SKM-1 treated with dmso at 0.1 percent for 144 hours (cell line): Measurements from ENCODE around the gene SPON2.

Experiments used
- DNase-seq: peaks from one replicate; lab custom pipeline; 2025; ENCODE audit not compliant: unreplicated experiment; lab: John Stamatoyannopoulos, UW

Gene SPON2

DNA sequence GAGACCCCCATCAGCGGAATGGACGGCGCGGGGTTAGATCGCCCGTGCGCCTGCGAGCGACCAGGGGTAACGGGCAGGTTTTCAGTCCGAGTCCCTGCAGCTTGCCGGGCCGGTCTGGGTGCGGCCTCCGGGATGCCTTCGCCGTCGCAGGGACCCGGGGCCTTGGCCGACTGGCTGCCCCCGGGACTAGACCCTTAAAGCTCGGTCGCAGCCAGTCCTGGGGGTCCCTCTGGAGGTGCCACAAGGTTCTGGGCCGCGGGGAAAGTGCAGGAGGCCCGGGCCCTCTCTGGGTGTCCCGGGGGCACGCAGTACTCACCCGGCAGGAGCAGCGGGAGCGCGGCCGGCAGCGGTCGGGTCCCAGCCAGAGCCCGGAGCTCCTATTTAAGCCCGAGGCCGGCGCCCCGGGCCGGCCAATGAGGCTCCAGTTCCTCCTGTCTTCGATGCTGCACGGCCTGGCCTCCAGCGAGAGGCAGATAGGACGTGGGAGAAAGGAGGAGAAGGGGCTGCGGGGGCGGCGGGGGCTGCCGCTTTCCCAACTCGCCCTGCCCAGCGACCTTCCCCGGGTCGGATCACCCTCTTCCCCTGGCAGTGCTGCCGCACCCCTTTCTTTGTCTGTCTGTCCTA, at the start of gene SPON2:
Gene SPON2, minus strand, starts transcription at position 356 of the 624 bp plus-strand sequence.
- DNase-seq, result no peak

DNA sequence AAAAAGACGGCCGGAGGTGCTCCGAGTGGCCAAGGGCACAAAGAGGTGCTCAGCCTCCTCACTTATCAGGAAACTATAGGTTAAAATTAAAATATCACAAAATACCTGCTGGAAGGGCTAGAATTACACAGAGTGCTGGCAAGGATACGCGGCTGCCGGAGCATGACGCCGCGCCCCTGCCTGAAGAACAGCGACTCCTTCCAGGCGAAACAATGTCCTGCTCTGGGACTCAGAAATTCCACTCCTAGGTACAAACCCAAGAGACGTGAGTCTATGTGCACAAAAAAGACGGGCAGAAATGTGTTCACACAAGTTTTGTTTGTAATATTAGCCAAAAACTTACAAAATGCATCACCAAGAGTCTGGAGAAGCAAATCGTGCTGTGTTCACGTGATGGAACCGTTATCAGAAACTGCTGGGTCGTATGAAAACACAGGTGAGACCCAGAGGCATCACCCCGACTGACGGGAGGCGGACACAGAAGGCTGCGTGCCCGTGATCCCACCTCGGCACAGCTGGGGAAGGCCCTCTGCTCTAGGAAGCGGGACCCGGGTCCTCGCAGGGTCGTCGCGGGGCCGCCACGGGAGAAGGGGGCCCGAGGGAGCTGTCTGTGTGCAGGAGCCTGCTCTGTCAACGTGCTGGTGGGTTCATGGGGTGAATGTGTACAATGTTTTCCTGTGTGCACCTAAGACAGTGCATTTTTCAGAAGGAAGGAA, 48.9 kb upstream of the SPON2 start:
- no peak for DNase-seq

DNA sequence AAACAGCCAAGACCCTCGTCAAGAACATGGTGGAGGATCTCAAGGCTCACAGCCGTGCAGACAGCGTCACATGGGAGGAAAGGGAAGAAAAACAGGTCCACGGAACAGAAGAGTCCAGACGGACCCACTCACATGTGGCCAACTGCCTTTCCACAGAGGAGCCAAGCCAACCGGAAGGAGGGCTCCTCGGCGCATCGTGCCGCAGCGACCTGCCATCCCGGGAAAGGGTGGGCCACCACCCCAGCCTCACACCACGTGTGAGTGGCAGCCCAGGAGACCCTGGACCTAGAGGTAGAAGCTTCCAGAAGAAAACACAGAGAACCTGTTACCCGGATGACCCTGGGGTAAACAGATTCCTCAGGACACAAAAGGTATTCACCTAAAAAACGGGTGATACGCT, 48.2 kb upstream of the SPON2 start:
- DNase-seq, result no peak

DNA sequence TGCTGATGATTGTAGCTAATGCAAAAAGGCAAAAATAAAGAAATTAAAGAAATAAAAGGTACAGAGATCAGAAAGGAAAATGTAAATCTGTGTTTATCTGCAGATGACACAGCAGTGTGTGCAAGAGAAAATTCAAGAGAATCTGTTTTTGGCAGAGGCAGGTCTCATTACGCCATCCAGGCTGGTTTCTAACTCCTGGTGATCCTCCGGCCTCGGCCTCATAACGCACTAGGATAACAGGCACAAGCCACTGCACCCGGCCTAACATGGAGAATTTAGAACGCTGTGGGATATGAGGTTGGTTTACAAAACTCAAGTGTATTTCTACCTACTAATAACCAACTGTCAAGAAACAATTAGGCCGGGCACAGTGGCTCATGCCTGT, 47.2 kb upstream of the SPON2 start:
- DNase-seq, result no peak

DNA sequence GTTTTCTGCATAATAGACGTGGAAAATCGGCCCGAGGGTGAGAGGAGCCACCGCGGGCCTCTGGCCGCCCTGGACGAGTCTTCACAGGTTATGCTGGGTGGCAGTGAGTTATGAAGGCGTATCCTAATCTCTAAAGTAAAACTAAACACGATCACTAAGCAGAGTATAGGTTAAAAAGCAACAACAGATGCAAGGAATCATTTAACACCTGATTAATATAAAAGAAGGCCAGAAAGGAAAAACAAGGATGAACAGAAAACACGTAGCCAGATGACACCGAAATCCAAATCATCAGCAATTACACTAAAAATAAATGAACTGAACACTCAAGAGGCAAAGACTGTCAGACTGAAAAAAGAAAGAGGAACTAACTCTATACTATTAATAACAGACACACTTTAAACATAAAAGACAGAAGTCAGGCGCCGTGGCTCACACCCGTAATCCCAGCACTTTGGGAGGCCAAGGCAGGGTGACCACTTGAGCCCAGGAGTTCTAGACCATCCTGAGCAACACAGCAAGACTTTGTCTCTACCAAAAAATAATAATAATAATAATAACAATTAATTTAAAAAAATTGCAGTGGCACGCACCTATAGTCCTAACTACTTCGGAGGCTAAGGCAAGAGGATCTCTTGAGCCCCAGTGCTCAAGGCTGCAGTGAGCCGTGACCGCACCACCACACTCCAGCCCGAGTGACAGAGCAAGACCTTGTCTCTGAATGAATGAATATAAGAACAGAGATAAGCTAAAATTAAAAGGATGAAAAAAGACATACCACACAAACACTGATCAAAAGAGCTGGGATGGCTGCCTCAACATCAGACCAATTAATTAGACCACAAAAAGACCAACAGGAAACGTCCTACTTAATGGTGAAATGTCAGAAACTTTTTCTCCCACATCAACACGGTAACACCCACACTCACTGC, 46.5 kb upstream of the SPON2 start:
- DNase-seq, result peak; percentile 74

DNA sequence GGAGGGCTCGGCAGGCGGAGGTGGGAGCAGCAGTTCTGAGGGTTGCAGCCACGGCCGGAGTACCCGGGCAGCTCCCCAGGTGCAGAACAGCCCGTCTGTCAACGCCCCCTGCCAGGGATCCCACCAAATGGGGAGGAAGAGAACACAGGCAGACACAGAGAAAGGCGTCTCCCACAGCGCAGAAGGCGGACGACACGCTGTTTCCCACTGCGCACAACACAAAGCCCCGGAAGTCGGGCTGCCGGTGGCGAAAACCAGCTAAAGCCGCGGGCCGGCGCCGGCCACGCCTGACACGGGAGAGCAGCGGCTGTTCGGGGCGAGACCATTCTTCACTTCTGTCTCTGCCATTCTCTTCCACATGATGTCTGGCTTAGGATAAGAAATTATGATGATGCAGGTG, 45.0 kb upstream of the SPON2 start:
- DNase-seq, result no peak

DNA sequence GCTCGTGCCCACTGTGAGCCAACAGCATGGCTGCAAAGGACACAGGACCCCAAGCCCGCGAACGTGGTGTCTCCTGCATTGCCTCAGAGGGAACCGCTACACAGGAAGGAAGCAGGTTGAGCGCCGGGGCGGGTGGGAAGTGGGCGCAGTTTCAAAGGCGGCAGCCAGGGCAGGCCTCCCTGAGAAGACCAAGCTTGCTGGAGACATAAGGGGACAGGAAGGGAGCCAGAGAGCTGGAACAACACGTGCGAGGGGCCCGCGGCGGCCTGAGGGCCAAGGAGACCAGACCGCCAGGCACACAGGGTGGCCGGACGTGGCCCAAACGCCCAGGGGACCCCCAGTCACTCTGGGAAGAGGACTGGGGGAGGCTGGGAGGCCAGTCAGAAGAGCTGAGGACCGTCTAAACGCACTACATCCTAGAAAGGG, 44.5 kb upstream of the SPON2 start:
- no peak for DNase-seq

DNA sequence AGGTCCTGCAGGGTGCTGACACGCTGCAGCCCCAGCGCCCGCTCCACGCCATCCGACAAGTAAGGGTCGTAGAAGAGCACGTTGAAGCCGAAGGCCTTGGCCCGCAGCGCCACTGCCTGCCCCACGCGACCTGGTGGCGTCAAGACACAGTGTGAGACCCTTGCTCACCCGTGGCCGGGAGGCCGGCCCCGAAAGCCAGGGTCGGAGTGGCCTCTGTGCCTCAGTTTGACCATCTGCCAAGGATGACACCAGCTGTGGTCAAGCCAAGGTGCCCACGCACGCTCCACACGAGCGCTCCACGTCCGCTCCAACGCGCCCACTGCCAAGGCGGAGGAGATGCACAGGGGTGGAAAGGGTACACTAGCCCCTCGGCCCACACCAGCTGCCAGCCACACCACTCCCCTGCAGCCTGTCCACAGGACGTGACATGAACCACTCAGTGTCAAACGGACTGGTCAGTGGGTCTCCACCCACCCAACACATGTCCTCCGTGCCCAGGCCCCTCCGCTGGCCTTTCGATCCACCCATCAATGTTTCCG, 43.8 kb upstream of the SPON2 start:
- no peak for DNase-seq

DNA sequence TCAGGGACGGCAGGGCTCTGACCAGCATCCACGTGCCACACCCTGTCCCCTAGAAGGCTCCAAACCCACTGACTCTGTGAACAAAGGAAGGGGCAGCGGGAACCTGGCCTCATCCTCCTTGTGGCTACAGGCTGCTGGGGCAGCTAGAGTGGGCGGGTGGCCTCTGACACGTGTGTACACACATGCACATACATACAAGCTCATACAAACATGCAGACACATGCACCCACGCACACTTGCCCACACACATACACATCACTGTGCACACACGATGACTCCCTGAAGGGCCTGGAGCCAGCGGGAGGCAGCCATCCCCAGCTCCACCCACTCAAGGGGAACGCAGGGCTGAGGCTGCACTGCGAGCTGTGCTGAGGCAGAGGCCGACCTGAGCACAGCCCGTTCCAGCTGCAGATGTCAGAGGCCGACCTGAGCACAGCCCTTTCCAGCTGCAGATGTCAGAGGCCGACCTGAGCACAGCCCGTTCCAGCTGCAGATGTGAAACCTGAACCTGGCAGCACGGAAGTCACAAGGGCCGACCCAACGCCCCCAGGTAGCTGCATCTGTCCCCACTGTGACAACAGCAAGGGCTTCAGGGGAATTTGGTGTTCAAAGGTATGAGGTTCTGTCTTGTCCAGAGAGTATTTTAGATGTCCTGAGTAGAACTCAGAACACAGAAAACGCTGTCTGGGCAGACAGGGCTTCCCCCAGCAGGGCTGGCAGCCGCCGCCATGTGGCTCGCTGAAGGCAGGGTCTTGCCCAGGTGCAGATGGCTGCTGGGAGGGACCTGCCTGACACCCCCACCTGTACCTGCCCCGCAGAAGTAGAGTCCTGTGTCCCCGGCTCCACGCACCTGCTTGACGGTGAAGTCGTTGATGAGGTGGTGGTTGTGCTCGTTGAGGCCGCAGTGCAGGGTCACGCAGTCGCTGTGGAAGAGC, 43.0 kb upstream of the SPON2 start:
- DNase-seq, result no peak

DNA sequence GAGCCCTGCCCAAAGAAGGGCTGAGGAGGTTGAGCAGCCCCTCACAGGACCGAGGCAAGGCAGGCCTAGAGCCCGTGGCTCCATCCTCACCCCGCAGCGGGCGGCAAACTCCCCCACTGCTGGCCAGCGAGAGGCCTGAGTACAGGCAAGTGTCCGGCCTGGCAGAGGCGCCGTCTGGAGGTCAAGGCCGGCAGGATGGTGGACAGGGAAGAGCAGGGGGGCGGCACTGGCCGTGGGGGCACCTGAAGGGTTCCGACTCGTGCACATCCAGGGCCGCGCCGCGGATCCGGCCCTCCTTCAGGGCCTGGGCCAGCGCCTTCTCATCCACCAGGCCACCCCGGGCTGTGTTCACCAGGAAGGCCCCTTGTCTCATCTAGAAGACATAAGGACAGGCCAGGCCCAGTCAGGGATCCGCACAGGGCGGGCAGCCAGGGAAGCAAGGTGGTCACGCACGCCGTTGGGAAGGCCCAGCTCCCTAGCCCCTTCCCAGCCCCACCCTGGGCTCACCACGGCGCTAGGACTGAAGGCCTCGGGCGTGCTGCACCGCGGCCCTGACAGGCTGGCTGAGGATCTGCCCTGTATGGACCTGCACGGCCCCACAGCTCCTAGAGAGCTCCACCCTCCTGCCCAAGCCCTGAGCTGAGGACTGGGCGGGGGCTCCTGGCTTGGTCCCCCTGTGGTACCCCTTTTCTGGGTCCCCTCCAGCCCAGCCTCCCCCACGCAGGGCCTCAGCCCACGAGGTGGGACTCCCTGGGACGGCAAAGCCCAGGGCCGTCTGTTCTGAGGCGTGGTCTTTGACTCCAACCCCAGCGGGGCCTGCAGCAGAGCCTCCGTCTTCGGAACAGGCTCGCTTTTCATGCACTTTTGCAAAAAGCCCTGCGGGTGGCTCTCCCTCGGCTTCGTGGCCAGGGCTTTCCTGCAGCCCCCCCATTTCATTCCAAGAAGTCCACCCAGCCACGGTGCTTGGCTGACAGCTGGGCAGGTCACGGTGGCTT, 42.0 kb upstream of the SPON2 start:
- DNase-seq, result no peak

DNA sequence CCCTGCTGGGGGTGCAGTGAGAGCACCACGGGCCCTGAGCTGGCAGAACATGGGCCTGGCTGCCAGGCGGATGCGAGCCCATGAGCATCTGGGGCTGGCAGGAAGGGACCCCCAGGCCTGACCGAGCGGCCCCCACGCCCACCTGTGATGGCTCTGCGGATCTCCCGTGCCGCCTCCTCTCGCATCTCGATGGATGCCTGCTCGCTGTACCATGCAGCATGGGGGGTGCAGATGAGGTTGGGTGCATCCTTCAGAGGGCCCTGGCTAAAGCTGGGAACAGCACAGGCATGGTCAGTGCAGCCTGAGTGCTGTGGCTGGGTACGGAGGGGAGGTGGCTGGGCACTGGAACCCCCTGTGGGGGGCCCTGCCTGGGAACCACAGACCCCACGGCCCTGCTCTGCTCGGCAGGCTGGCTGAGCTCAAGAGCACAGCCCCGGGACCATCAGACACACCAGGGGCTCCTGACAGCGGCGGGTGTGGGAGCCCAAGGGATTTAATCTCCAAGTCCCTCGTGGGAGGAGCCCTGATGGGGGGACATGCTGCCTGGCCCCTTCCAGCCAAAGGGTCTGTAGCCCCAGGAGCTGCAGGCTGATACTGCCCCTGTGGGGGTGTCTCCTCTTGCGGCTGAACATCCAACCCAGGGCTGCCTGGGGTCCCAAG, 41.1 kb upstream of the SPON2 start:
- no peak for DNase-seq

DNA sequence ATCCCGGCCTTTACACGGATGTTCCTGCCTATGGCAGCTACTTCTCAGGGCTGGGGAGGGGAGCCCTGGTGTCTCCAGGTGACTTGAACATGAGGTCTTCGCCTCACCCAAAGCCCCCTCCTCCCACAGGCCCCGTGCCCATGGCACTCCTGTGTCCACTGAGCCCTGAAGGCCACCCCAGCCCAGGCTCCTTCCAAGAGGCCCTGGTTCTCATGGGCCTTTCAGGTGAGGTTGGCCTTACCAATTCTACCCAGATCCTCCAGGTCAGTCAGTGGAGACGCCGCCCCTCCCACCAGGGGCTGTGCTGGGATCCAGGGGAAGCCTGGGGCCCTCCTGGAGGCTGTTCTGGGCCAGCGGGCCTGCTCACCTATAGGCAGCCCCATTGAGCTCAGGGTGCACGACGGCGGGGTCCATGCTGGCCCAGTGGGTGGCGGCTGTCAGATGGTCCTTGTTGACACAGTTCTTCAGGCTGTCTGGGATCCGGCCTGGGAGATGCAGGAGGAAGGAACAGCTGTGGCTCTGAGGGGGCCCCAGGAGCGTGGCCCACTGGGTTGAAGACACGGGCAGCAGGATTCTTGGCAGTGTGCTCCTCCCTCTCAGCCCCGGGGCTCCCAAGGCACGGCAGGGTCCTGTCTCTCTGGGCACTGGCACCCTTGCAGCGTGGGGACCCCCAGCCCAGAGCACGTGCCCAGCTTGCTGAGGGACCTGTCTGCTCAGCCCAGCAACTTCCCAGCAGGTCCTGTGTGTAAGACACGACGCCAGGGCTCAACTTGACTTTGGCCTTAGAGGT, 40.4 kb upstream of the SPON2 start:
- no peak for DNase-seq

DNA sequence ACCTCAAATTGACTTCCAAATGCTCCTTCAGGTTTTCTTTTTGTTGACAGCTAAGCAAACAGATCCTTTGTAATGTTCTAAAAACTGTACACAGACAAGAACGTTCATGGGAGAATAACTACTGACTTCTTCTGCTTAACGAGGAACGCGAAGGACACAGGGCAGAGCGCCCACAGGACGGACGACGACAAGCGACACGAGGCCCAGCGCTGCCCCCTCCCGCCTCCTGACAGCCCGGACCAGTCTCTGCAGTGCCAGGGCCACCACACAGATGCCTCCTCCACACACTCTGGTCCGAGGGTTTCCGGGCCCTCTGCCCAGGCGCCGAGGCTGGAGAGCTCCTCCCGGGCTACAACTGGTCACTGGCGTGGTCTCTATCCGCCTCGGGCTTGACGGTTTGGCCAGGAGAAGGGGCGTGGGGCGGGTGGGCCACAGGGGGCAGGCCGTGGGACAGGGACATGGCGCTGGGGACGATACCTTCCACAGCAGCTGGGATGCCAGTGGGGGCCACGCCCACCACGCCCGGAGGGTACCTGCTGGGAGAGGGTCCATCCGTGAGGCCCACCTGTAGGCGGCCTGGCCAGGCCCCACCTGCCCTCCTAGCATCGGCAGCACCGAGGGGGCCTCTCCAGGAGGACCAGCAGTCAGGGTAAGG, 39.6 kb upstream of the SPON2 start:
- DNase-seq, result no peak

DNA sequence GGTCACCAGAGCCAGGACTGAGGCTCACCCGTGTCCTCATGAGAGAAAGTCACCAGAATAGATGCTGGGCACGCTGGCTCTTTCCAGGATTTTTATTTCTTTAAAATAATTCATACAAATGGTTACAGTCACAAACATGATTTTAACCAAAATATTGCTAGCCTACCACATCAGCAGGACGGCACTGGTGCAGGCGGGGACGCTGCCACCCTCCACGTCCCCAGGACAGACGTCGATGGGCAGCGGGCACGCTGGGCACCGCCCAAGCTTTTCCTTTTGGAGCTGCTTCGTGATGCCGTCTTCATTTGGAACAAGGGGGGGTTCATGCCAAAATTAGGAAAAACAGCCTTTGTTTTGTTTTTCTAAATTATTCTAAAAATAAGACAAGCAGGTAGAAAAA, 39.0 kb upstream of the SPON2 start:
- DNase-seq, result no peak

DNA sequence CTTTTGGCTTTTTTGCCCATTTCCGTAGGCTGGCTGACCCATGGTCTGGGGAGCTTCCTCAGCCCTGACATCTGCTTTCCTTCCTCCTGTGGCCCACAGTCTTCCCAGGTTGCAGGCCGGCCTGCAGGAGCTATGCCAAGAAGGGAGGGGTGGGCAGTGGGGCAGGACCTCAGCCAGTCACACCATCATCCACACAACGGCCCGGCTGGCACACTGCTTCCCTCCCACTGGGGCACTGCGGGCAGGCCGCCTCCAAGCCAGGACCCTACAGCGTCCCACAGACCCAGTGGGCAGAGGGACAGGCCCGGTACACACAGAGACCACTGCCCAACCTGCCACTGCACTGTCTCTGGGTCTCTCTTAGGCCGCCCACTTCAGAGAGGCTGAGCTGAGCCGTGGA, 38.6 kb upstream of the SPON2 start:
- no peak for DNase-seq

DNA sequence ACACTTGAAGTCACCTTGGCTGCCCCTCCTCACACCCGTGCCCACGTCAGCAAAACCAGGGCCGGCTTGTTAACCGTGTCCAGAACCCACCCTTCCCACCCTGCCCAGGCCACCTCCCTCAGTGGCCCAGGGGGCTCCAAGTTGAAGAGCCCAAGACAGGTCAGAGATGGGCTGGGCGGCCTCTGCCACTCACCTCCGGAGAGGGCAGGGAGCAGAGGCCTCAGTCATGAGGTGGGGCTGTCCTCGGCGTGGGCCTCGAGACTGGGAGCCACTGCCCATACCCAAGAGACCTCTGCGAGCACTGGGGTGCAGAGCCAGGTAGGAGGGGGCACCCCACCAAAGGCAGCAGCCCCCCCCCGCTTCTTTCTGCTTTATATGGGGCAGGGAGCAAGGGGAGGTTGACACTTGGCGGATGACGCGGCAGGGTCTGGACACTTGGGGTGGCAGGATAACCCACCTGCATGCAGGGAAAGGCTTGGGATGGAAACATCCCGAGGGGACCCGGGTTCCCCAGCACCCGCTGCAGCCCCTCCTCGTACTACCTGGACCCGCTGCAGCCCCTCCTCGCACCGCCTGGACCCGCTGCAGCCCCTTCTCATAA, 38.0 kb upstream of the SPON2 start:
- DNase-seq, result no peak

DNA sequence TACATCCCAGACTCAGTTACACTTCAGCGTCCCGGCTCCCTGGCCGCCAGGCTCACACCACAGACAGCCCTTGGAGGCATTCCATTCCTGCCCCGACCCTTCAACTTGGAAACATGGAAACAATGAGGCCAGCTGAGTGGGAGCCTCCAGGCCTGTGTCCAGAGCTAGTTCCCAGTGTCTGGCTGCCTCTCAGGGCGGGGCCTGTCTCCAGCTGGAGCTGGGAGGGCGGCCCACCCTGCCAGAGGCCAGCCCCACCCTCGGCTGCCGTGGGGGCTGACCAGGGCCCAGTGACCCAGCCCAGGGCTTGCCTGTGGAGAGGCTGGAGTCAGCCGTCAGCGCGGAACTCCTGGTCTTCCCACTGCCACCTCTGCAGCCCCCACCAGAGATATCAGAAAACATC, 37.4 kb upstream of the SPON2 start:
- no peak for DNase-seq
